H9 (cell line): ENCODE measurements around the gene MARCHF10. TPM values are rescaled to one million over a fixed set of nuclear protein-coding genes. Genes with fewer than 3 reads are reported as not detected.

Experiments
- DNase-seq: peaks from one replicate; pipeline ENCODE4 v3.0.0-alpha.2; 2017
- H2AFZ ChIP-seq: one replicate; pipeline ENCODE4 v1.6.1; 2013; ENCODE audit warnings: mild to moderate bottlenecking, low read length, control low read depth, moderate library complexity
- H2AK5ac ChIP-seq: 2 replicates; pipeline ENCODE4 v1.6.1; 2013; ENCODE audit warnings: low read length, control low read depth, mixed read lengths; ENCODE audit not compliant: insufficient read length
- H2BK120ac ChIP-seq: one replicate; pipeline ENCODE4 v1.6.1; 2013; ENCODE audit warnings: low read depth, mild to moderate bottlenecking, low read length, control low read depth, inconsistent platforms; ENCODE audit not compliant: poor library complexity, severe bottlenecking
- H2BK12ac ChIP-seq: 2 replicates; pipeline ENCODE4 v1.6.1; 2013; ENCODE audit warnings: low read length, control low read depth, mixed read lengths, low read depth; ENCODE audit not compliant: insufficient read length
- H2BK15ac ChIP-seq: 2 replicates; pipeline ENCODE4 v1.6.1; 2013; ENCODE audit warnings: low read depth, low read length, control low read depth
- H2BK20ac ChIP-seq: one replicate; pipeline ENCODE4 v1.6.1; 2013; ENCODE audit warnings: low read depth, mild to moderate bottlenecking, low read length, control low read depth, inconsistent platforms; ENCODE audit not compliant: poor library complexity, severe bottlenecking
- H2BK5ac ChIP-seq: 2 replicates; pipeline ENCODE4 v1.6.1; 2013; ENCODE audit warnings: low read length, control low read depth, mixed read lengths; ENCODE audit not compliant: insufficient read length
- H3K14ac ChIP-seq: 2 replicates; pipeline ENCODE4 v1.6.1; 2013; ENCODE audit warnings: low read length, control low read depth; ENCODE audit not compliant: insufficient read depth
- H3K18ac ChIP-seq: 2 replicates; pipeline ENCODE4 v1.6.1; 2013; ENCODE audit warnings: low read depth, mild to moderate bottlenecking, mixed read lengths, low read length, control low read depth; ENCODE audit not compliant: insufficient read length
- H3K23ac ChIP-seq: 2 replicates; pipeline ENCODE4 v1.6.1; 2013; ENCODE audit warnings: low read length, control low read depth, mixed read lengths, low read depth; ENCODE audit not compliant: insufficient read length
- H3K23me2 ChIP-seq: 2 replicates; pipeline ENCODE4 v1.6.1; 2013; ENCODE audit warnings: low read depth, mild to moderate bottlenecking, mixed read lengths, low read length, control low read depth; ENCODE audit not compliant: insufficient read length, poor library complexity, severe bottlenecking
- H3K27ac ChIP-seq: 2 replicates; pipeline ENCODE4 v1.5.1; 2013; ENCODE audit warnings: low read length, control low read depth, mixed read lengths, low read depth; ENCODE audit not compliant: insufficient read length
- H3K27me3 ChIP-seq: 2 replicates; pipeline ENCODE4 v1.6.1; 2013; ENCODE audit warnings: low read length, control low read depth, inconsistent platforms; ENCODE audit not compliant: insufficient read depth
- H3K4ac ChIP-seq: 2 replicates; pipeline ENCODE4 v1.6.1; 2013; ENCODE audit warnings: low read depth, mild to moderate bottlenecking, control low read depth, inconsistent platforms, low read length, moderate library complexity
- H3K4me1 ChIP-seq: 2 replicates; pipeline ENCODE4 v1.6.1; 2013; ENCODE audit warnings: low read length, control low read depth, inconsistent platforms; ENCODE audit not compliant: insufficient read depth
- H3K4me2 ChIP-seq: 2 replicates; pipeline ENCODE4 v1.6.1; 2013; ENCODE audit warnings: low read length, control low read depth, mixed read lengths; ENCODE audit not compliant: insufficient read length, insufficient read depth
- H3K56ac ChIP-seq: 2 replicates; pipeline ENCODE4 v1.6.1; 2013; ENCODE audit warnings: low read depth, mild to moderate bottlenecking, mixed read lengths, low read length, control low read depth; ENCODE audit not compliant: insufficient read length
- H3K79me1 ChIP-seq: 2 replicates; pipeline ENCODE4 v1.6.1; 2013; ENCODE audit warnings: low read depth, mild to moderate bottlenecking, moderate library complexity, low read length, control low read depth, inconsistent platforms; ENCODE audit not compliant: insufficient read depth, poor library complexity, severe bottlenecking
- H3K79me2 ChIP-seq: 2 replicates; pipeline ENCODE4 v1.6.1; 2013; ENCODE audit warnings: low read length, control low read depth, inconsistent platforms; ENCODE audit not compliant: insufficient read depth
- H3K9ac ChIP-seq: 2 replicates; pipeline ENCODE4 v1.6.1; 2013; ENCODE audit warnings: low read length, control low read depth, mixed read lengths; ENCODE audit not compliant: insufficient read length; ENCODE audit errors: extremely low read depth
- H3K9me3 ChIP-seq: one replicate; pipeline ENCODE4 v1.6.1; 2013; ENCODE audit warnings: low read depth, low read length, inconsistent platforms; ENCODE audit not compliant: control insufficient read depth
- H3T11ph ChIP-seq: one replicate; pipeline ENCODE4 v1.6.1; 2013; ENCODE audit warnings: mild to moderate bottlenecking, low read length, control low read depth, inconsistent platforms
- H4K20me1 ChIP-seq: one replicate; pipeline ENCODE4 v1.6.1; 2013; ENCODE audit not compliant: control insufficient read depth, insufficient read length, insufficient read depth
- H4K5ac ChIP-seq: 2 replicates; pipeline ENCODE4 v1.6.1; 2013; ENCODE audit warnings: low read depth, mild to moderate bottlenecking, mixed read lengths, low read length, control low read depth; ENCODE audit not compliant: insufficient read length
- H4K8ac ChIP-seq: replicated peaks from 2 replicates; pipeline ENCODE4 v1.6.1; 2013; ENCODE audit warnings: low read length, control low read depth, mixed read lengths, low read depth; ENCODE audit not compliant: insufficient read length
- H4K91ac ChIP-seq: 2 replicates; pipeline ENCODE4 v1.6.1; 2013; ENCODE audit warnings: low read depth, mild to moderate bottlenecking, moderate library complexity, mixed read lengths, low read length, control low read depth; ENCODE audit not compliant: insufficient read length
- H3K27ac Mint-ChIP-seq, 3 experiments: 2 replicates in 2 of 3; 3 replicates in 1 of 3; pipeline ENCODE4 v1.8.0; 2020 to 2021; ENCODE audit warnings: mixed read lengths in 3 of 3, mild to moderate bottlenecking in 1 of 3, moderate library complexity in 1 of 3
- H3K27me3 Mint-ChIP-seq: 2 replicates; pipeline ENCODE4 v1.8.0; 2021; ENCODE audit warnings: low read depth, mild to moderate bottlenecking, moderate library complexity, mixed read lengths
- H3K36me3 Mint-ChIP-seq, 3 experiments: 2 replicates in 2 of 3; 3 replicates in 1 of 3; pipeline ENCODE4 v1.8.0; 2020 to 2021; ENCODE audit warnings: low read depth in 3 of 3, mixed read lengths in 3 of 3; ENCODE audit not compliant: insufficient read depth in 1 of 3
- H3K4me1 Mint-ChIP-seq, 2 experiments: 2 replicates each; pipeline ENCODE4 v1.8.0; 2020; ENCODE audit warnings: mixed read lengths in 2 of 2
- H3K4me3 Mint-ChIP-seq, 2 experiments: 2 replicates in 1 of 2; 3 replicates in 1 of 2; pipeline ENCODE4 v1.8.0; 2020 to 2021; ENCODE audit warnings: mild to moderate bottlenecking in 2 of 2, mixed read lengths in 2 of 2, moderate library complexity in 1 of 2
- H3K9me3 Mint-ChIP-seq, 2 experiments: 2 replicates in 1 of 2; 3 replicates in 1 of 2; pipeline ENCODE4 v1.8.0; 2020; ENCODE audit warnings: mild to moderate bottlenecking in 2 of 2, mixed read lengths in 2 of 2, moderate library complexity in 1 of 2
- CTCF ChIP-seq: fragments of 200-600 bp; sonication (generic); conservative IDR thresholded peaks from 3 replicates; pipeline ENCODE4 v1.8.0; 2021; ENCODE audit warnings: antibody characterized with exemption, mild to moderate bottlenecking
- WGBS: extraction: QIAGEN DNeasy Blood & Tissue Kit; methylation state at CpG from one replicate; pipeline ENCODE4 v1.1.7; 2013; ENCODE audit warnings: missing lambda C conversion rate, low lambda C conversion rate, mixed read lengths; ENCODE audit not compliant: insufficient read length; ENCODE audit errors: extremely low coverage; 5-methylcytosine and 5-hydroxymethylcytosine counted together
- total RNA-seq: library from RNA; stranded (reverse); gene quantifications from 2 replicates; pipeline ENCODE4 v1.2.1, GENCODE V29; 2021

The MARCHF10 gene
- total RNA-seq, 1 experiment from 2014 or later: not detected

- no peak overlapping the region for H4K5ac ChIP-seq
- H2AFZ ChIP-seq: peak overlapping the region; percentile 54
- Mint-ChIP-seq H3K4me3 (peak overlapping the region in 1 of 2 experiments; percentile 62; a peak in 2 of 5 replicates), H3K9me3 (no peaks in the 10 kb centered on the region), H3K36me3 (no peaks in the 10 kb centered on the region), H3K27ac (peak overlapping the region; percentile 70 to 98 (median 92); a peak in 5 of 7 replicates), H3K27me3 (no peaks in the 10 kb centered on the region; the same call in 1 of the 2 replicates), H3K4me1 (peaks cover 25 to 30% of the 10 kb centered on the region in 2 experiments)
- H3K79me1 ChIP-seq: no peaks in the 10 kb centered on the region
- H3K27ac ChIP-seq: no peak overlapping the region
- no peak for DNase-seq
- no peaks in the 10 kb centered on the region for H3K79me2 ChIP-seq
- H2BK15ac ChIP-seq: no peak overlapping the region
- H4K91ac ChIP-seq: no peak overlapping the region
- TF ChIP-seq CTCF: no peak
- H2BK20ac ChIP-seq: no peak overlapping the region
- H3K23me2 ChIP-seq: no peaks in the 10 kb centered on the region
- no peaks in the 10 kb centered on the region for H4K20me1 ChIP-seq
- H3K56ac ChIP-seq: no peak overlapping the region
- H2AK5ac ChIP-seq: no peak overlapping the region
- H3K4me1 ChIP-seq: peaks cover 5% of the 10 kb centered on the region
- H2BK120ac ChIP-seq: no peak overlapping the region
- H3K9me3 ChIP-seq: no peaks in the 10 kb centered on the region
- no peak overlapping the region for H3K9ac ChIP-seq
- H3K27me3 ChIP-seq: no peaks in the 10 kb centered on the region
- no peak overlapping the region for H4K8ac ChIP-seq
- H3K18ac ChIP-seq: no peak overlapping the region
- no peak overlapping the region for H2BK12ac ChIP-seq
- no CpG with 5 or more reads among the region's 3 CpGs for WGBS
- peak overlapping the region; percentile 43 for H3K4me2 ChIP-seq
- no peak overlapping the region for H3K14ac ChIP-seq
- no peak overlapping the region for H3K23ac ChIP-seq
- H2BK5ac ChIP-seq: no peak overlapping the region
- no peak overlapping the region for H3T11ph ChIP-seq
- H3K4ac ChIP-seq: no peak overlapping the region
Measured at GRCh38 chr17:62825182-62825581, 17.1 kb upstream of the MARCHF10 start.
